Measurements from ENCODE around the gene ZMYND12. TPM values are rescaled to one million over a fixed set of nuclear protein-coding genes. Genes with fewer than 3 reads are reported as not detected.
"Not testable (repeated sequence)": the region's sequence is repeated elsewhere in the genome, so short reads cannot be mapped to it uniquely, and the experiment has no call there.

ZMYND12 gene, protein sequence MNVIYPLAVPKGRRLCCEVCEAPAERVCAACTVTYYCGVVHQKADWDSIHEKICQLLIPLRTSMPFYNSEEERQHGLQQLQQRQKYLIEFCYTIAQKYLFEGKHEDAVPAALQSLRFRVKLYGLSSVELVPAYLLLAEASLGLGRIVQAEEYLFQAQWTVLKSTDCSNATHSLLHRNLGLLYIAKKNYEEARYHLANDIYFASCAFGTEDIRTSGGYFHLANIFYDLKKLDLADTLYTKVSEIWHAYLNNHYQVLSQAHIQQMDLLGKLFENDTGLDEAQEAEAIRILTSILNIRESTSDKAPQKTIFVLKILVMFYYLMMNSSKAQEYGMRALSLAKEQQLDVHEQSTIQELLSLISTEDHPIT
- total RNA-seq (under 1 TPM; 0.39 to 0.41 TPM), polyA plus RNA-seq (1 to 10 TPM in 1 of 3 donors, under 1 TPM in 1, not detected in 1; 0.13 to 1.6 TPM), total RNA-seq (0.08 to 6.4 (median 0.68) reads per million in 6 experiments)

- Mint-ChIP-seq H3K9me3 (peaks cover 0 to 2% (median 0%) of the 10 kb centered on the region in 9 donors), H3K36me3 (peaks cover 0 to 42% (median 7%) of the 10 kb centered on the region in 3 donors), H3K27ac (peak within 1 kb of the TSS; percentile 98 to 100 (median 99)), H3K4me3 (peak within 1 kb of the TSS; percentile 89 to 100 (median 98)), H3K27me3 (peaks cover 0 to 1% (median 0%) of the 10 kb centered on the region in 5 donors), H3K4me1 (peaks cover 22 to 52% (median 44%) of the 10 kb centered on the region in 4 donors)
- POLR2A ChIA-PET: interaction anchor here (0.6 to 1.8 kb wide), 5 partner anchors 121 to 1203 kb away, joined by 4 to 8 read pairs (median 7); partner anchors contain the start of genes C1orf50, FOXJ3, P3H1 and PPIH
- DNase-seq: peak; percentile 88 to 96 (median 93)
- peak; percentile 88 to 91 for ATAC-seq
Measured at GRCh38 chr1:42456010-42456753, at the start of gene ZMYND12, which contains the start of gene PPCS. Gene ZMYND12 (minus strand): TSS chr1:42456022. CDS start chr1:42455997, 25 bp downstream. Gene PPCS (plus strand): TSS chr1:42456543. CDS start chr1:42456566, 23 bp downstream.

GRCh38 chr1:42504535-42505128, 48.8 kb upstream of the ZMYND12 start:
- peaks cover 0 to 65% (median 13%) of the 10 kb centered on the region in 9 donors for H3K9me3 Mint-ChIP-seq
- no peaks in the 10 kb centered on the region for H3K4me1 Mint-ChIP-seq
- no peak overlapping the region for H3K27ac Mint-ChIP-seq
- no peak for ATAC-seq
- no peak overlapping the region for H3K4me3 Mint-ChIP-seq
- H3K27me3 Mint-ChIP-seq: no peaks in the 10 kb centered on the region
- POLR2A ChIA-PET: no interaction called here
- DNase-seq: no peak
- H3K36me3 Mint-ChIP-seq: peaks cover 18 to 84% (median 47%) of the 10 kb centered on the region in 3 donors

GRCh38 chr1:42502031-42502430, 46.2 kb upstream of the ZMYND12 start:
- peaks cover 0 to 43% (median 13%) of the 10 kb centered on the region in 9 donors for H3K9me3 Mint-ChIP-seq
- H3K4me1 Mint-ChIP-seq, H3K4me3 Mint-ChIP-seq, DNase-seq, H3K27ac Mint-ChIP-seq, H3K27me3 Mint-ChIP-seq, ATAC-seq, POLR2A ChIA-PET: not testable (repeated sequence)
- peaks cover 11 to 72% (median 43%) of the 10 kb centered on the region in 3 donors for H3K36me3 Mint-ChIP-seq

DNA sequence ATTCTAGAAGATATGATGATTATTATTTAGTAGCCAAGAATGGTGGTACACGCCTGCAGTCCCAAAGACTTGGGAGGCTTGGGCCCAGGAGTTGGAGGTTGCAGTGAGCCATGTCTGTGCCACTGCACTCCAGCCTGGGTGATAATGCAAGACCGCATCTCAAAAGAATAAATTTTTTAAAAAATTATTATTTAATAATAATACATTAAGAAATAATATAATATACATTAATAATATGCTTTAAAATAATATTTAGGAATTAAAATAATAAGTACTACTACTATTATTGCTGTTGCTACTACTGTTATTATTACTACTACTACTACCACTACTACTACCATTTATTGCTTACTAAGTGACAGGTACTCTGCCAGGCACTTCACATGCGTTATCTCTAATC, 34.4 kb upstream of the ZMYND12 start:
- POLR2A ChIA-PET: no interaction called here
- DNase-seq (no peak), ATAC-seq (no peak)
- Mint-ChIP-seq H3K9me3 (peaks cover 0 to 7% (median 2%) of the 10 kb centered on the region in 9 donors), H3K27me3 (no peaks in the 10 kb centered on the region), H3K4me3 (no peak overlapping the region), H3K36me3 (peaks cover 11 to 26% (median 21%) of the 10 kb centered on the region in 3 donors), H3K4me1 (no peaks in the 10 kb centered on the region), H3K27ac (no peak overlapping the region)

DNA sequence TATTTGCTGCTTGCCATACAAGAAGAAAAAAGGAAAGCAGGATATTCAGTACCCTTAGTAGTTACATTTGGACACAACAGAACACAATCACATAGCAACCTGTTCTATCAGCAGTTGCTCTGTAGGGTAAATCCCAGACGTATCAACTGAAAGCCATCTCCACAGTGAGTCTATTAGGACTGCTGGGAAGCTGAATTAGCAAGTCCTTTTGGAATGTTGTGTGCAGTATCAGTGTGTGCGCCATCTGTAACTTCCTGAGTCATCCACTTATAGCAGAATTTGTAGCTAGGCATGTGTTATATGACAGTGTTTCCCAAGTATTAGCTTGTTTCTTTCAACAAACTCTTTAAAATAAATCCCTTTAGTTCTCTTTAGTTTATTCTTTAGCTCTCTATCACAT, 28.6 kb upstream of the ZMYND12 start:
- H3K9me3 Mint-ChIP-seq: no peaks in the 10 kb centered on the region
- no peaks in the 10 kb centered on the region for H3K4me1 Mint-ChIP-seq
- no peak overlapping the region for H3K27ac Mint-ChIP-seq
- H3K27me3 Mint-ChIP-seq: no peaks in the 10 kb centered on the region
- H3K4me3 Mint-ChIP-seq: no peak overlapping the region
- no peak for ATAC-seq
- peaks cover 0 to 27% (median 13%) of the 10 kb centered on the region in 3 donors for H3K36me3 Mint-ChIP-seq
- POLR2A ChIA-PET: no interaction called here
- no peak for DNase-seq

- no peak overlapping the region for H3K4me3 Mint-ChIP-seq
- H3K36me3 Mint-ChIP-seq: peaks cover 0 to 27% (median 13%) of the 10 kb centered on the region in 3 donors
- POLR2A ChIA-PET: interaction anchor here (0.6 kb wide), 1 partner anchor 23 kb away, joined by 3 read pairs; no protein-coding TSS in a partner anchor
- H3K4me1 Mint-ChIP-seq: no peaks in the 10 kb centered on the region
- DNase-seq (no peak), ATAC-seq (no peak)
- no peaks in the 10 kb centered on the region for H3K9me3 Mint-ChIP-seq
- H3K27ac Mint-ChIP-seq: no peak overlapping the region
- no peaks in the 10 kb centered on the region for H3K27me3 Mint-ChIP-seq
Measured at GRCh38 chr1:42482635-42483153, 26.9 kb upstream of the ZMYND12 start.

DNA sequence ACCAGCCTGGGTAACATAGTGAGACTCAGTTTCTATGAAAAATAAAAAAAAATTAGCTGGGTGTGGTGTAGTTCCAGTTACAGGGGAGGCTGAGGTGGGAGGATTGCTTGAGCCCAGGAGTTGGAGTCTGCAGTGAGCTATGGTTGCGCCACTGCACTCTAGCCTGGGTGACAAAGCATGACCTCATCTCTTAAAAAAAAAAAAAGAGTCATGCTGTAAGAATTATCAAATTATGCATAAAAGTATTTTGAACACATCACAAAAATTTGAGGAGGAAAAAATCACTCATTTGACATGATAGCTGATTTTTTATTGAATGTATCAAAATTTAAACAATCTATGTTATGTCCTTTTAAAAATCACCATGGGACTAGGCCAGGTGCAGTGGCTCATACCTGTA, 25.1 kb upstream of the ZMYND12 start:
- peaks cover 0 to 2% (median 0%) of the 10 kb centered on the region in 4 donors for H3K4me1 Mint-ChIP-seq
- POLR2A ChIA-PET: interaction anchor here (0.7 kb wide), 1 partner anchor 79 kb away, joined by 3 read pairs; no protein-coding TSS in a partner anchor
- no peaks in the 10 kb centered on the region for H3K27me3 Mint-ChIP-seq
- peaks cover 0 to 24% (median 9%) of the 10 kb centered on the region in 3 donors for H3K36me3 Mint-ChIP-seq
- no peak overlapping the region for H3K4me3 Mint-ChIP-seq
- no peak overlapping the region for H3K27ac Mint-ChIP-seq
- no peaks in the 10 kb centered on the region for H3K9me3 Mint-ChIP-seq
- ATAC-seq (no peak), DNase-seq (no peak)

DNA sequence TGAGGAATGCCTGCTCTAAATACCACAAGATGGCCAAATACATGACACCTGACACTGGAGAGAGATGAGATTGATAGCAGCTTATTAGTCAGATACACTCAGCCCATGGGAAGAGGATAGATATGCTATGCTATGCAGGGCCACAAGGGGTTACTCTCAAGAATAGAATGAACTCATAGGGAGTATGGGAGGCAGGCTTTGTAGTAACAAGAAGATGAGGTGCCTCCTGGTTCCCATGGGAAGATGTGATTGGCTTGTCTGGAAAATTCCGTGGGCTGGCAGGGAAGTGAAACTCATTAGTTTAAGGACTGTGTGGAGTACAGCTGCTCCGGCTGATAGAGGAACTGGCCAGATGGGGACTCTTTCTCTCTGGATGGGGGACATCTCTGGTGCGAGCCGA, 23.8 kb upstream of the ZMYND12 start:
- ATAC-seq: no peak
- H3K4me3 Mint-ChIP-seq: no peak overlapping the region
- DNase-seq: no peak
- H3K4me1 Mint-ChIP-seq: peaks cover 0 to 2% (median 0%) of the 10 kb centered on the region in 4 donors
- peaks cover 0 to 24% (median 9%) of the 10 kb centered on the region in 3 donors for H3K36me3 Mint-ChIP-seq
- no peaks in the 10 kb centered on the region for H3K9me3 Mint-ChIP-seq
- H3K27me3 Mint-ChIP-seq: no peaks in the 10 kb centered on the region
- POLR2A ChIA-PET: no interaction called here
- no peak overlapping the region for H3K27ac Mint-ChIP-seq

DNA sequence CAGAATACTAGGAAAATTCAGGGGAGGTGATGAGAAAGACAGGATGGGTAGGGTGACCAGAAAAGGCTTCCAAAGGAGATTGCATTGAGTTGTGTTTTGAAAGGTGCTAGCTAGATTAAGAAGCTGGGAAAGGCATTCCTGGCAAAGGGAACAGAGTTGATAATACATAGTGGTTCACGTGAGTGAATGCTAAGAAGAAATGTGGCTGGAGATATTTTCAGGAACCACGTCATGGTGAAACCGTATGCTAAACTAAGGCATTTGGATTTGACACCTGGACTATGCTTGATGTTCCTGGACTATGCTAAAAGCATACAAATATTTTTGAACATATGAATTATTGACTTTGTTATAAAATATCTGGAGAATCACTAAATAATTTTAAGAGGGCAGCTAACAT, 22.0 kb upstream of the ZMYND12 start:
- no peaks in the 10 kb centered on the region for H3K27me3 Mint-ChIP-seq
- H3K36me3 Mint-ChIP-seq: peaks cover 4 to 22% (median 9%) of the 10 kb centered on the region in 3 donors
- H3K4me3 Mint-ChIP-seq: no peak overlapping the region
- DNase-seq (no peak), ATAC-seq (no peak)
- POLR2A ChIA-PET: no interaction called here
- H3K9me3 Mint-ChIP-seq: no peaks in the 10 kb centered on the region
- no peak overlapping the region for H3K27ac Mint-ChIP-seq
- peaks cover 0 to 2% (median 0%) of the 10 kb centered on the region in 4 donors for H3K4me1 Mint-ChIP-seq

DNA sequence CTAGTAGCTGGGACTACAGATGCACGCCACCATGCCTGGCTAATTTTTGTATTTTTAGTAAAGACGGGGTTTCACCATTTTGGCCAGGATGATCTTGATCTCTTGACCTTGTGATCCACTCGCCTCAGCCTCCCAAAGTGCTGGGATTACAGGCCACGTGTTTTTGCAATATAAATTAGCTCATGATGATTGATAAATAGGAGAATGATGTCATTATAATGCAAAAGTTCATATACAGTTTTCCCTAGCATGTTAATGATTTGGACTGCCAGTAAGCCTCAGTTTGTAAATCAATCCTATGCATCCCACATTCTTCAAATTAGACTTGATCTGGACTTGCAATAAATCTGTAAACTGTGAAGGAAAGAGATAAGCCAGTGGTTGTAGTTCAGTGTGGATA, 21.5 kb upstream of the ZMYND12 start:
- H3K27me3 Mint-ChIP-seq, H3K4me3 Mint-ChIP-seq, H3K27ac Mint-ChIP-seq, H3K9me3 Mint-ChIP-seq, POLR2A ChIA-PET, ATAC-seq, DNase-seq, H3K4me1 Mint-ChIP-seq: not testable (repeated sequence)
- H3K36me3 Mint-ChIP-seq: peaks cover 4 to 17% (median 6%) of the 10 kb centered on the region in 3 donors

GRCh38 chr1:42476605-42477004, 20.8 kb upstream of the ZMYND12 start:
- Mint-ChIP-seq H3K27me3 (no peaks in the 10 kb centered on the region), H3K4me3 (no peak overlapping the region), H3K36me3 (peaks cover 4 to 16% (median 6%) of the 10 kb centered on the region in 3 donors), H3K4me1 (peaks cover 0 to 2% (median 0%) of the 10 kb centered on the region in 4 donors), H3K9me3 (no peaks in the 10 kb centered on the region), H3K27ac (no peak overlapping the region)
- ATAC-seq (no peak), DNase-seq (no peak)
- POLR2A ChIA-PET: no interaction called here

DNA sequence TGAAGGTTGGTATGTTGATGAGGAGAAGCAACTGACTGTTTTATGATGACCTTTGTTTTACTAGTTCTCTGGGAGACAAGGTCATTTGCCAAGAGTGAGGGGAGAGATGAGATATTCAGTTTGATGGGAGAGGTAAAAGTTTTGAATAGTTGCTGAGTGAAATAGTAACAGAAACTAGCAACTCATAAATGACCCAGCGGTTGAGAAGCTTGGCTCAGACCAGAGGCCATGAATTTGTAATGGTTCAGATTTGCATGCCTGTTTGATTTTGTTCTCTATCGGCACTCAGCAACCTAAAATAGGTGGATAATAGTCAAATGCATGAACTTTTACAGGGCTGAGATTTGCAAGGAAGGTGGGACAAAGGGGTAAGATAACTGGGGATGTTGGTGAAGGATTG, 13.9 kb upstream of the ZMYND12 start:
- ATAC-seq: no peak
- Mint-ChIP-seq H3K27ac (peak overlapping the region in 2 of 10 donors; percentile 3 to 41), H3K27me3 (peaks cover 0 to 8% (median 2%) of the 10 kb centered on the region in 5 donors), H3K9me3 (no peaks in the 10 kb centered on the region), H3K4me3 (no peak overlapping the region), H3K4me1 (peaks cover 0 to 4% (median 0%) of the 10 kb centered on the region in 4 donors), H3K36me3 (peaks cover 6 to 9% (median 6%) of the 10 kb centered on the region in 3 donors)
- no peak for DNase-seq
- POLR2A ChIA-PET: no interaction called here

Measured in naive thymus-derived CD8-positive, alpha-beta T cell (primary cell).